ENCODE measurements around the gene CACNG4.
"Not testable (repeated sequence)": the region's sequence is repeated elsewhere in the genome, so short reads cannot be mapped to it uniquely, and the experiment has no call there.

Gene CACNG4

GRCh38 chr17:66964930-66965800 lies 658 bp downstream of the CACNG4 start:
- peak; percentile 44 for DNase-seq

GRCh38 chr17:66965801-66966262 lies 1.3 kb downstream of the CACNG4 start:
- peak; percentile 29 for DNase-seq

- DNase-seq: no peak
Observed at GRCh38 chr17:66966298-66966697, 1.8 kb downstream of the CACNG4 start.

- DNase-seq: peak; percentile 91
Observed at GRCh38 chr17:66966704-66967418, 2.4 kb downstream of the CACNG4 start.

- no peak for DNase-seq
Observed at GRCh38 chr17:66967837-66968543, 3.5 kb downstream of the CACNG4 start.

- no peak for DNase-seq
Observed at GRCh38 chr17:66968916-66969315, 4.4 kb downstream of the CACNG4 start.

- DNase-seq: no peak
Observed at GRCh38 chr17:66970140-66970539, 5.6 kb downstream of the CACNG4 start.

- DNase-seq: no peak
Observed at GRCh38 chr17:66970797-66971196, 6.3 kb downstream of the CACNG4 start.

- no peak for DNase-seq
Observed at GRCh38 chr17:66971264-66971663, 6.8 kb downstream of the CACNG4 start.

- no peak for DNase-seq
Observed at GRCh38 chr17:66971730-66972441, 7.4 kb downstream of the CACNG4 start.

- DNase-seq: not testable (repeated sequence)
Observed at GRCh38 chr17:66972442-66972830, 7.9 kb downstream of the CACNG4 start.

- DNase-seq: no peak
Observed at GRCh38 chr17:66975188-66975587, 10.7 kb downstream of the CACNG4 start.

- DNase-seq: no peak
Observed at GRCh38 chr17:66975614-66976378, 11.3 kb downstream of the CACNG4 start.

- DNase-seq: no peak
Observed at GRCh38 chr17:66976379-66976663, 11.8 kb downstream of the CACNG4 start.

- DNase-seq: no peak
Observed at GRCh38 chr17:66976781-66977201, 12.3 kb downstream of the CACNG4 start.

- DNase-seq: no peak
Observed at GRCh38 chr17:66978514-66979061, 14.1 kb downstream of the CACNG4 start.

- DNase-seq: no peak
Observed at GRCh38 chr17:66980896-66981295, 16.4 kb downstream of the CACNG4 start.

GRCh38 chr17:66981983-66982508 lies 17.5 kb downstream of the CACNG4 start:
- no peak for DNase-seq

- no peak for DNase-seq
Observed at GRCh38 chr17:66983414-66984021, 19.0 kb downstream of the CACNG4 start.

- no peak for DNase-seq
Observed at GRCh38 chr17:66984730-66985129, 20.2 kb downstream of the CACNG4 start.

Data from NCI-H524 treated with DMSO at 0.1 percent for 48 hours (cell line).